Endodermal cell (in vitro differentiated cells): ENCODE data around the gene CFAP65. TPM values are rescaled to one million over a fixed set of nuclear protein-coding genes. Genes with fewer than 3 reads are reported as not detected.

ENCODE experiments used
- DNase-seq: peaks from one replicate; pipeline ENCODE4 v3.0.0-alpha.2; 2017
- H3K27ac ChIP-seq: 2 replicates; pipeline ENCODE4 v1.5.1; 2013; ENCODE audit warnings: mild to moderate bottlenecking, low read depth, low read length, moderate library complexity
- H3K27me3 ChIP-seq: 2 replicates; pipeline ENCODE4 v1.6.1; 2013; ENCODE audit warnings: mild to moderate bottlenecking, low read length, moderate library complexity; ENCODE audit not compliant: insufficient read depth, control insufficient read depth, poor library complexity, severe bottlenecking
- H3K36me3 ChIP-seq: 2 replicates; pipeline ENCODE4 v1.7.0; 2013; ENCODE audit warnings: mild to moderate bottlenecking, low read length, moderate library complexity; ENCODE audit not compliant: control insufficient read depth, insufficient read depth
- H3K4me1 ChIP-seq: one replicate; pipeline ENCODE4 v1.7.0; 2013; ENCODE audit warnings: low read length; ENCODE audit not compliant: control insufficient read depth, insufficient read depth
- H3K4me3 ChIP-seq: 2 replicates; pipeline ENCODE4 v1.5.1; 2013; ENCODE audit warnings: mild to moderate bottlenecking, low read length, moderate library complexity
- H3K9ac ChIP-seq: 2 replicates; pipeline ENCODE4 v1.6.1; 2013; ENCODE audit warnings: mild to moderate bottlenecking, low read length, moderate library complexity; ENCODE audit not compliant: poor library complexity, severe bottlenecking; ENCODE audit errors: extremely low read depth
- H3K9me3 ChIP-seq: 2 replicates; pipeline ENCODE4 v1.6.1; 2013; ENCODE audit warnings: mild to moderate bottlenecking, low read length, moderate library complexity; ENCODE audit not compliant: control insufficient read depth
- H3K27ac Mint-ChIP-seq: 2 replicates; pipeline ENCODE4 v1.8.0; 2020; ENCODE audit warnings: mixed read lengths
- H3K27me3 Mint-ChIP-seq: 2 replicates; pipeline ENCODE4 v1.8.0; 2021; ENCODE audit warnings: mild to moderate bottlenecking, mixed read lengths; ENCODE audit not compliant: insufficient read depth
- H3K36me3 Mint-ChIP-seq: 2 replicates; pipeline ENCODE4 v1.8.0; 2020; ENCODE audit warnings: low read depth, mixed read lengths
- H3K4me1 Mint-ChIP-seq: 2 replicates; pipeline ENCODE4 v1.8.0; 2020; ENCODE audit warnings: mixed read lengths
- H3K4me3 Mint-ChIP-seq: 2 replicates; pipeline ENCODE4 v1.8.0; 2020; ENCODE audit warnings: mild to moderate bottlenecking, moderate library complexity, mixed read lengths
- H3K9me3 Mint-ChIP-seq: 2 replicates; pipeline ENCODE4 v1.8.0; 2020; ENCODE audit warnings: mild to moderate bottlenecking, mixed read lengths
- CTCF ChIP-seq: fragments of 200-600 bp; sonication (generic); conservative IDR thresholded peaks from 2 replicates; pipeline ENCODE4 v1.5.0; 2021; ENCODE audit warnings: antibody characterized with exemption, mild to moderate bottlenecking
- WGBS, 2 experiments: methylation state at CpG; one replicate each; pipeline versions ENCODE4 v1.1.5 to v1.1.7; 2013; ENCODE audit warnings: missing lambda C conversion rate in 2 of 2, mixed read lengths in 1 of 2; ENCODE audit not compliant: insufficient coverage in 1 of 2, insufficient read length in 1 of 2; 5-methylcytosine and 5-hydroxymethylcytosine counted together
- total RNA-seq, 2 donors: library from RNA; stranded (reverse); fragmentation: NEBNext Ultra II Directional in 1 of 2; extraction: Animal tissue kit (Norgen Biotek cat#: 25700) in 1 of 2; gene quantifications; 2 replicates in 1 of 2; 3 replicates in 1 of 2; pipeline ENCODE4 v1.2.1, GENCODE V29; 2021

CFAP65 gene
- total RNA-seq, 2 donors from 2014 or later = 0.84 to 1.5 TPM

DNA sequence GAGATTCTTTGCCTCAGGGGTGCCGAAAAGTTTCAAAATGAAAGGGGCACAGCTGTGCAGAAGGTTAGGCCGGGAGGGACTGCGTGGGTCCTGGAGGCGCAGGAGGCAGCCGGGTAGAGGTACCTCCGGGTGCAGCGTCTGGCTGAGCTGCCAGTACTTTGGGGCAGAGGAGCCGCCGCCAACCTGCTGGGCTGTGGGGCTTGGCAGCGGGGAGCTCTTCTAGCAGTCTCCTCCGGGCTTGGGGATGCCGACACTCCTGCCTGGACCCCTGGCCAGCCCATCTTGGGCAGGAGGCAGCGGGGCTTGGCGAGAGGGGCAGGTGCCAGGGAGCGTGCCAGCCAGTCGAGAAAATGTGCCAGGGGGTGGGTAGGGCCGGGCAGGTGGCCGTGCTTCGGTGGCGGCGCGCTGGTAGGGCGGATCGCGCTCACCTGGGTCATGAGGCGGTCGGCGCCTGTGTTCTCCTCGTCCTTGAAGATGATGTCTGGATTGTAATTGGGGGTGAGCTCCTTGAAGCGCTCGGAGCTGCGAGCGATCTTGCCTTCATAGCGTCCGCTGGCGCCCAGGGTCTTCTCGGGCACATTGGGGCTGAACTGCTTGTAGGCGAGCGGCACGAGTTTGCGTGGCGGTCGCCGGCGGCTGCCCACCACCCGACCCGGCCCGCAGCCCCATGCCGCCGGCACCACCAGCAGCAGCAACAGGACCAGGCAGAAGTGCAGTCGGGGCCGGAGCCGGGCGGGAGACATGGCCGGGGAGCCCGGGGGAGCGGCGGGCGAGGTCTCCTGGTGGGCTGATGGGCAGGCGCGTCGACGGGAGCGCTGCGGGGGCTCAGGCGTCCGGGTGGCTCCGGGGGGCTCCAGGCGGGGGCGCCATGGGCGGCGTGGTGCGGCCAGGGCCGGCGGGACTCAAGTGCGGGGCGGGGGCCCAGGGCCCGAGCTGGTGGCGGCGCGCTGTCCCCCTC, 18.7 kb upstream of the CFAP65 start:
- no peak overlapping the region for H3K27ac ChIP-seq
- H3K4me1 ChIP-seq = peaks cover 16% of the 10 kb centered on the region
- peak overlapping the region; percentile 68 for H3K4me3 Mint-ChIP-seq
- no peaks in the 10 kb centered on the region for H3K36me3 ChIP-seq
- H3K9ac ChIP-seq = no peak overlapping the region
- H3K36me3 Mint-ChIP-seq = peaks cover 7% of the 10 kb centered on the region
- 7 to 11% methylated on average over 18 to 81 of the region's 81 CpGs for WGBS, 2 experiments
- peaks cover 93% of the 10 kb centered on the region for H3K27me3 Mint-ChIP-seq
- no peak for TF ChIP-seq CTCF
- peak; percentile 73 for DNase-seq
- H3K9me3 ChIP-seq = no peaks in the 10 kb centered on the region
- H3K27ac Mint-ChIP-seq = no peak overlapping the region
- no peaks in the 10 kb centered on the region for H3K9me3 Mint-ChIP-seq
- peaks cover 98% of the 10 kb centered on the region for H3K27me3 ChIP-seq
- H3K4me3 ChIP-seq = peak overlapping the region; percentile 79
- H3K4me1 Mint-ChIP-seq = peaks cover 22% of the 10 kb centered on the region

- Histone ChIP-seq H3K4me3 (peak overlapping the region; percentile 79), H3K9me3 (no peaks in the 10 kb centered on the region), H3K27me3 (peaks cover 98% of the 10 kb centered on the region), H3K27ac (no peak overlapping the region), H3K36me3 (no peaks in the 10 kb centered on the region), H3K9ac (no peak overlapping the region), H3K4me1 (peaks cover 16% of the 10 kb centered on the region)
- TF ChIP-seq CTCF = no peak
- peak; percentile 61 for DNase-seq
- H3K27ac Mint-ChIP-seq = no peak overlapping the region
- peaks cover 7% of the 10 kb centered on the region for H3K36me3 Mint-ChIP-seq
- peaks cover 92% of the 10 kb centered on the region for H3K27me3 Mint-ChIP-seq
- no peaks in the 10 kb centered on the region for H3K9me3 Mint-ChIP-seq
- 11 to 21% methylated on average over 16 to 17 of the region's 17 CpGs for WGBS, 2 experiments
- peaks cover 22% of the 10 kb centered on the region for H3K4me1 Mint-ChIP-seq
- H3K4me3 Mint-ChIP-seq = peak overlapping the region; percentile 68
Observed at GRCh38 chr2:219059375-219059724, 18.0 kb upstream of the CFAP65 start.

DNA sequence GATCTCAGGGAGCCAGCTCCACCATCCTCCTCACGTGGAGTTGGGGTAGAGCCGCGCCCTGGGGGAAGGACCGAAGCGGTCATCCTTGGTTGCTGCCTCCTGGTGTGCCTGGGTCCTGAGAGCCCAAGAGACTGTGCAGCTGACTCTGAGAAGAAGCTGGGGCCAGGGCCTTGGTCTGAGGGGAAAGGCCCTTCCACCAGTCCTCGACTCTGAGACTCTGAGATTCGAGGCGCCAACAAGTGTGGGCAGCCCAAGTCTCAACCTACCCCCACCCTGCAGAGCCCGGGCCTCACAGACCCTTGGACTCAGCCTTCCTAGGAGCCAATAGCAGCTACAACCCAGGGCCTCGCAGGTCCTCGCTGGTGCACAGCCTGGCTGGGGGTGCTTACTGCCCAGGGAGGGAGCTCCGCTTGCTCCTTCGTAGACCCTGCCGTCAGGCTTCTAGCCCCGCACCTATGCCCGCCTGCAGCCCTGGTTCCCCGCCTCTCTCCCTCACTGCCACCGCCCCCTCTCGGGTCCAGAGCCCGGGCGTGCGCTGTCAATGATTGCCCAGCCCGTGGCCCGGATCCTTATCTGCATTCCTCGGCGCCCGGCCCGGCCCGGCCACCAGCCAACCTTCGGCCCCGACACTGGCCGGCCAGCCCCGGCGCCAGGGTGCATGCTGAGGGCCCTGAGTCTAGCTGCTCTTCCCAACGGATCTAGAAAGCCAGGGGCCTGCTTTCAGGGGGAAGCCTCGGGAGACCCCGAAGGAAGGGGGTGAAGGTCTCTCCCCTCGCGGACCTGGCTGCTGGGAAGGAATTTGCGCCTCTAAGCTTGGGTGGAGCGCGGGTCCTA, 17.4 kb upstream of the CFAP65 start:
- peak overlapping the region; percentile 79 for H3K4me3 ChIP-seq
- Mint-ChIP-seq H3K36me3 (peaks cover 7% of the 10 kb centered on the region), H3K4me3 (peak overlapping the region; percentile 68), H3K27ac (no peak overlapping the region), H3K9me3 (no peaks in the 10 kb centered on the region), H3K4me1 (peaks cover 22% of the 10 kb centered on the region), H3K27me3 (peaks cover 92% of the 10 kb centered on the region)
- WGBS, 2 experiments = 18 to 20% methylated on average over 28 to 42 of the region's 42 CpGs
- peak; percentile 82 for DNase-seq
- TF ChIP-seq CTCF = no peak
- H3K4me1 ChIP-seq = peaks cover 16% of the 10 kb centered on the region
- no peaks in the 10 kb centered on the region for H3K9me3 ChIP-seq
- H3K36me3 ChIP-seq = no peaks in the 10 kb centered on the region
- peaks cover 98% of the 10 kb centered on the region for H3K27me3 ChIP-seq
- H3K9ac ChIP-seq = no peak overlapping the region
- H3K27ac ChIP-seq = no peak overlapping the region
